Parathyroid adenoma (tissue), 2 donors: ENCODE results near the gene NAT9.

Source experiments
- H2AFZ ChIP-seq: fragments of 300-600 bp; sonication (generic); one replicate; pipeline ENCODE4 v1.7.0; 2017; ENCODE audit warnings: antibody characterized with exemption, mild to moderate bottlenecking
- H3K27ac ChIP-seq: fragments of 300-600 bp; sonication (generic); one replicate; pipeline ENCODE4 v1.7.0; 2017
- H3K27me3 ChIP-seq: fragments of 300-600 bp; sonication (generic); one replicate; pipeline ENCODE4 v1.7.0; 2017; ENCODE audit warnings: low read length; ENCODE audit not compliant: control insufficient read depth, insufficient read depth
- H3K36me3 ChIP-seq: fragments of 300-600 bp; sonication (generic); one replicate; pipeline ENCODE4 v1.7.0; 2017; ENCODE audit warnings: low read length; ENCODE audit not compliant: control insufficient read depth, insufficient read depth
- H3K4me1 ChIP-seq: fragments of 300-600 bp; sonication (generic); one replicate; pipeline ENCODE4 v1.7.0; 2017; ENCODE audit warnings: control low read depth
- H3K4me2 ChIP-seq: fragments of 300-600 bp; sonication (generic); one replicate; pipeline ENCODE4 v1.7.0; 2017; ENCODE audit warnings: low read length
- H3K4me3 ChIP-seq: fragments of 300-600 bp; sonication (generic); one replicate; pipeline ENCODE4 v1.7.0; 2017; ENCODE audit warnings: low read depth, low read length
- H3K79me2 ChIP-seq: fragments of 300-600 bp; sonication (generic); one replicate; pipeline ENCODE4 v1.7.0; 2017; ENCODE audit warnings: control low read depth
- H3K9ac ChIP-seq: fragments of 300-600 bp; sonication (generic); one replicate; pipeline ENCODE4 v1.7.0; 2017; ENCODE audit warnings: mild to moderate bottlenecking
- H3K9me3 ChIP-seq: fragments of 300-600 bp; sonication (generic); one replicate; pipeline ENCODE4 v1.7.0; 2017; ENCODE audit warnings: low read length; ENCODE audit not compliant: control insufficient read depth
- CTCF ChIP-seq: fragments of 300-600 bp; sonication (generic); IDR thresholded peaks from one replicate; pipeline ENCODE4 v1.7.0; 2017; ENCODE audit warnings: antibody characterized with exemption, mild to moderate bottlenecking
- donor health status: primary hyperparathyroidism.

NAT9 gene

GRCh38 chr17:74752415-74752814 lies 23.7 kb downstream of the NAT9 start:
- no peak for TF ChIP-seq CTCF

GRCh38 chr17:74750327-74751069 lies 25.6 kb downstream of the NAT9 start:
- TF ChIP-seq CTCF: no peak
- peak overlapping the region; percentile 91 for H3K9ac ChIP-seq

More at GRCh38 chr17:74752415-74752814, 23.7 kb downstream of the NAT9 start:
- Histone ChIP-seq H3K36me3 (no peaks in the 10 kb centered on the region), H3K27me3 (no peaks in the 10 kb centered on the region), H3K4me2 (no peak overlapping the region), H3K4me3 (no peak overlapping the region), H3K27ac (no peak overlapping the region), H3K9ac (no peak overlapping the region), H3K79me2 (peaks cover 79% of the 10 kb centered on the region), H3K4me1 (peaks cover 36% of the 10 kb centered on the region), H2AFZ (no peak overlapping the region), H3K9me3 (no peaks in the 10 kb centered on the region)

GRCh38 chr17:74750039-74750326 lies 26.2 kb downstream of the NAT9 start:
- H3K36me3 ChIP-seq: no peaks in the 10 kb centered on the region
- H3K4me1 ChIP-seq: peaks cover 25% of the 10 kb centered on the region
- H3K27me3 ChIP-seq: no peaks in the 10 kb centered on the region
- TF ChIP-seq CTCF: no peak
- H3K9ac ChIP-seq: peak overlapping the region; percentile 91
- H3K4me3 ChIP-seq: peak overlapping the region; percentile 98
- peak overlapping the region; percentile 70 for H3K4me2 ChIP-seq
- H2AFZ ChIP-seq: peak overlapping the region; percentile 59
- H3K9me3 ChIP-seq: no peaks in the 10 kb centered on the region
- peak overlapping the region; percentile 98 for H3K27ac ChIP-seq
- peaks cover 55% of the 10 kb centered on the region for H3K79me2 ChIP-seq

More at GRCh38 chr17:74750327-74751069, 25.6 kb downstream of the NAT9 start:
- Histone ChIP-seq H2AFZ (peak overlapping the region; percentile 59), H3K9me3 (no peaks in the 10 kb centered on the region), H3K27me3 (no peaks in the 10 kb centered on the region), H3K4me3 (peak overlapping the region; percentile 98), H3K27ac (peak overlapping the region; percentile 98), H3K36me3 (no peaks in the 10 kb centered on the region), H3K4me1 (peaks cover 29% of the 10 kb centered on the region), H3K79me2 (peaks cover 60% of the 10 kb centered on the region), H3K4me2 (peak overlapping the region; percentile 70)

DNA sequence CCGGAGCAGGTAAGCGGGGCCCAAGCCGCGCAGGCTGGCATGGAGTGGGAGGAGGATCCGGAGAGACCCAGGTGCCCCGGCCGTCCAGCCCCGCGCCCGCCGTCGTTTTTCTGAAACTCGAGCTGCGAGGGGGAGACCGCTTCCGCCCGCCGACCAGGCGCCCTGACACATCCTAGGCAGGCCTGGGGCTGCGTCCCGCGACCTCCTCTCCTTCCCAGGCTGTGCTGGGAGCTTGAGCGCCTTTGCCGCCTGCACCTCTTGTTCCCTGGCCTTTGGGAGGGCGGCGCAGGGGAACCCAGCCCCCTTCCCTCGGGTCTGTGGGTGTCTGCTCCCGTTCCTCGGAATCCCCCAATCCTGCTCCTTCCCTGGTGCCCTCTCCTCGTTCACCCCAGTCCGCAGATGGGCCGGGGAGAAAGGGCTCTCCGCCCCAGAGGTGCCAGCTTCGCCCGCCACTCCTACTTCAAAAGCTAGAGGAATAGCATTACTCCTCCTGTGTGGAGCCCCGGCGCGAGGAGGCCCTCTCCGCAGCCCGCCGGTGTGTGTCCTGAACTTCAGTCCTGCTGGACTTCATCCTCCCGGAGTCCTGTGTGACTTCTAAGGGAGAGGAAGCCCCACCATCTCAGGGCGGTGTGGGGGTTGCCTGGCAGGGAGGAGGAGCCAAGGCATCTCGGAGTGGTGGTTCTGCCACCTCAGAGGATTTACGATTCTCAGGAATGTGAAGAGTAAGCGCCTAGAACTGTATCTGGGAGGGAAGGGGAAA lies 26.7 kb downstream of the NAT9 start:
- Histone ChIP-seq H3K79me2 (peaks cover 50% of the 10 kb centered on the region), H3K4me1 (peaks cover 31% of the 10 kb centered on the region), H3K36me3 (no peaks in the 10 kb centered on the region), H2AFZ (peak overlapping the region; percentile 59), H3K9me3 (no peaks in the 10 kb centered on the region), H3K9ac (peak overlapping the region; percentile 91), H3K27me3 (no peaks in the 10 kb centered on the region), H3K4me3 (peak overlapping the region; percentile 98), H3K27ac (peak overlapping the region; percentile 98), H3K4me2 (peak overlapping the region; percentile 70)
- TF ChIP-seq CTCF: no peak
